GM10847 (cell line): ENCODE measurements around the gene GOLGA8B.

Source experiments
- POLR2A ChIP-seq: IDR thresholded peaks from 2 replicates; pipeline ENCODE4 v1.6.1; 2011; ENCODE audit not compliant: insufficient read length; ENCODE audit errors: extremely low read depth

The GOLGA8B gene, protein sequence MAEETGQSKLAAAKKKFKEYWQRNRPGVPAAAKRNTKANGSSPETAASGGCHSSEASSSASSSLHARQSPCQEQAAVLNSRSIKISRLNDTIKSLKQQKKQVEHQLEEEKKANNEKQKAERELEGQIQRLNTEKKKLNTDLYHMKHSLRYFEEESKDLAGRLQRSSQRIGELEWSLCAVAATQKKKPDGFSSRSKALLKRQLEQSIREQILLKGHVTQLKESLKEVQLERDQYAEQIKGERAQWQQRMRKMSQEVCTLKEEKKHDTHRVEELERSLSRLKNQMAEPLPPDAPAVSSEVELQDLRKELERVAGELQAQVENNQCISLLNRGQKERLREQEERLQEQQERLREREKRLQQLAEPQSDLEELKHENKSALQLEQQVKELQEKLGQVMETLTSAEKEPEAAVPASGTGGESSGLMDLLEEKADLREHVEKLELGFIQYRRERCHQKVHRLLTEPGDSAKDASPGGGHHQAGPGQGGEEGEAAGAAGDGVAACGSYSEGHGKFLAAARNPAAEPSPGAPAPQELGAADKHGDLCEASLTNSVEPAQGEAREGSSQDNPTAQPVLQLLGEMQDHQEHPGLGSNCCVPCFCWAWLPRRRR

DNA sequence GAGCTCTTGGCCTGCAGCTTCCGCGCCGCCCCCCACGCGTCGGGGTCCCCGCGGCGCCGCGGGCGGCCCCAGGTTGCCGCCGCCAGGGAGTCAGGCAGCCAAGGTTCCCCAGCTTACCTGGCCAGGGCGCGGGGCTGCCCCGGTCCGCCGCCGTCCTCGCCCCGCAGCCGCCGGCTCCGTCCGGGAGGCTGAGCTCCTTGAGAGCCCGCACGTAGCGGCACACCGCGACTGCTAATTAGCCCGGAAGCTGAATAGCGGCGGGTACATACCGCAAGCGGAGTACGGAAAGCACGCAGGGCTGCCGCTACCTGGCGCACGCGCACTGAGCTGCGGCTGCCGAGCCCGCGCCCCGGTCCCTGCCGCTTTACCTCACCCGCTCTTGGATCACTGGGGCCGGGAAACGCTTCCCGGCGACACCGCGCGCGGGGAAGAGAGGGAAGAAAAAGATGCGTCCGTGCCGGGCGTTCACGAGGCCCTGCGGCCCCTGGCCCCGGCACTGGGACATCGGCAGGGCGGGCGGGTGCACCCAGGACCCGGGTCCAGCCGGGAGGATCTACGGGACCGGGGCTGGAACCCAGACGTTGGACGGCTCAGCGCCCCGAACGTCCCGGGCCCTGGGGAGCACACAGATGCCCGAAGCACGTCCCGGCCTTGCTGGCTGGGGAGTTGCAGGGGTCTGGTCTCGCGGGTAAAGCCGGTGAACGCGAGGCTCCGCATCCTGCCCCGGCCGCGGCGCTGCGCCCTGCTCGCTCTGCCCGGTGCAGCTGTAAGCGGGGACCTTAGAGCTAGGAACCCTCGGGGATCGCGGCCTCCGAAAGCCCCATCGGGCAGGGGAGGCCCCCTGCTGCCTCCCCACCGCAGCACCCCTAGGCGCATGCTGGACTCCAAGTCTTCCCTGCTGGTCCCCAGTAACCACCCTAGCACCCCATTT is at the start of gene GOLGA8B:
Gene GOLGA8B, minus strand, starts transcription at position 253 of the 931 bp plus-strand sequence. CDS start 47,739 bp downstream, outside the sequence.
- peak; percentile 38 for TF ChIP-seq POLR2A

DNA sequence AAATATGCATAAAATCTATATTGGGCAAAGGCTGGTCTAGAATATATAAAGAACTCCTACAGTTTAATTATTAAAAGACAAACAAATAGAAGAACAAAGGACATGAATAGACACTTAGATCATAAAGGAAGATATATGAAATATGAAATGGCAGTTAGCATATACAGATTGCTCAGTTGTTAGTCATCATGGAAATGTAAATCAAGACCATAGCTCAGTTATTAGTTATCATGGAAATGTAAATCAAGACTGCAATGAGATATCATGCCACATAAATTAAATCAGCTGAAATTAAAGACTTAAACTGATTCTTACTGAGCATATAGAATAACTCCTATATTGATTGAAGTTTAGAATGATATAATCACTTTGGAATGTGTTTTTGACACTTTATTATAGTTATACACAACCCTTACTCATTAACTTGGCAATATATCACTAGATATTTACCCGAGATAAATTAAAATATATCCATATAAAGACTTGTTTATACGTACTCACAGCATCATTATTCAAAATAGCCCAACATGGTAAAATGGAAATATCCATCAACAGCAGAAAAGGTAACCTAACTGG is 45.2 kb upstream of the GOLGA8B start:
- TF ChIP-seq POLR2A, result no peak

DNA sequence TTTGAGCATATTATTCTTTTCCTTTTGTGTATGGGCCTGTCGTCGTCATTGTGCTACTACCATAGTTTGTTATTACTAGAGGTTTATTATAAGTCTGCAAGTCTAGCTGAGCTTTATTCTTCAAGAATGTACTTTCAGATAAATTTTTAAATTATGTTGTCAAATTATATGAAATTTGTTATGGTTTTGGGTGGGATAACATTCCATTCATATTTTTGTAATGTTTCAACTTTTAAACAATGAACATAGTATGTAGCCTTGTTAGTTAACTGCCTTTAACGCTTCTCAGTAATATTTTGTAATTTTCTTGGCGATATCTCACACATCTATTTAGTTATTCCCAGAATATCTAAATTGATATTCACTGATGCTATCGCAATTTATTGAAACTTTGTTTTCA is 41.6 kb upstream of the GOLGA8B start:
- TF ChIP-seq POLR2A, result no peak

DNA sequence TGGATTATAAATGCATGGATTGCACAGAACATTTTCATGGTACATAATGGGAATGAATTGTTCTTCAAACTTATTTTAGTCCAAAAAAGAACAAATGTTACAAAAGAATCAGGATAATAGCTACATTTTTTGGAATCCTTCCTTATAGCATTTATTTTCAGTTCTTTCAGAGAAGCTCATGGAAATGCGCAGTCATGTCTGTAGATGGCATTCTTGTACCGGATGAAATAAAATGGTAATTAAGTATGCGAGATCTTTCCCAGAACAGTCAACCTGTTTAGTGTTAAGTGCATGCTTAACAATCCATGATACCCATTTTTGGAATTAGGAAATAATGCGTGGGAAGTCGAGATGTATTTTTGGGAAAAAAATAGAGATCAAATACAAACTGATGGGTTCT is 38.2 kb upstream of the GOLGA8B start:
- no peak for TF ChIP-seq POLR2A

DNA sequence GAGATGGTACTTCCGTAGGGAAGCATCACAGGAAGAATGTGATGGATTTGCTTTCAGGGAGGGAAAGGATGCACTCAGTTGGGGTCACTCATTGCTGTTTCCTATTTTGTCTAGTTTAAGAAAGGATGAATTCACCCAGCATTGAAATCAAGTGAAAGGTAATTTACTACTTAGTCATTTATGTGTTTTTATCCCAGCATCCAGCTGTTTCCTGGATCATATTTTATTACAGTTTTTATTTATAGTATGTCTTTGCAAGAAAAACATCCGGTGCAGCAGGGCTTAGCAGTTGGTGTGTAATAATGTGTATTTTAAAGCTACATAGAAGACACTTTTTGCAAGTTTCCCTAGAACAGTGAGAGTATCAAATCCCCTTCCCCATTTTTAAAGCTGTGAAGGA is 37.4 kb upstream of the GOLGA8B start:
- TF ChIP-seq POLR2A, result no peak

DNA sequence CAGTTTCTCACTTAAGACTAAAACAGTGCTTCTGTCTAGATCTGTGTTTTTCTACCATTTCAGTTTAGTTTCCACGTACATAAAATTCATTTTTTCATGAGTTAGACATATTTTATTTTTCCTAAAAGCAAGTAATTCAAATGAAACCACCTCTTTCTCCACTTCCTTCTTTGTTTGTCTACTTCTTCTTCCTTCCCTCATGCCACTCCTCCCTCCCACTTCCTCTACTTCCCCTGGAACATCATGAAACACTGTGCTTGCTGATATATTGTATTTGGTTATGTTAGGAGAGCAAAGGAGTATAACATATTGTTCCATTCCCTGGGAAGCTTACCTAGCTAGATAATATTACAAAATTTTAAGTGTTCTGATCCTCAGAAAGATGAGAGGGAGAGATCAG is 36.7 kb upstream of the GOLGA8B start:
- no peak for TF ChIP-seq POLR2A

DNA sequence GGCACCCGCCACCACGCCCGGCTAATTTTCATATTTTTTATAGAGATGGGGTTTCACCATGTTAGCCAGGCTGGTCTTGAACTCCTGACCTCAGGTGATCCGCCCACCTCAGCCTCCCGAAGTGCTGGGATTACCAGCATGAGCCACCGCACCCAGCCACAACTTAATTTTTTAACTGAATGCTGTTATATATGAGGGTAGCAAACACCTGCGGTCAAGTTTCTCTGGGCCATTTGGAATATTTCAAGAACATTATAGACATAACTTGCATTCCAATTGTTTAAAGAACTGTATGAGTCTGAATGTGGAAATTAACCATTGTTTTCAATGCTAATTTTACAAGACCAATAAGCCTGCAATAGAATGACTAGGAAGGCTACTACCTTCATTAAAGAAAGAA is 35.7 kb upstream of the GOLGA8B start:
- TF ChIP-seq POLR2A, result no peak

DNA sequence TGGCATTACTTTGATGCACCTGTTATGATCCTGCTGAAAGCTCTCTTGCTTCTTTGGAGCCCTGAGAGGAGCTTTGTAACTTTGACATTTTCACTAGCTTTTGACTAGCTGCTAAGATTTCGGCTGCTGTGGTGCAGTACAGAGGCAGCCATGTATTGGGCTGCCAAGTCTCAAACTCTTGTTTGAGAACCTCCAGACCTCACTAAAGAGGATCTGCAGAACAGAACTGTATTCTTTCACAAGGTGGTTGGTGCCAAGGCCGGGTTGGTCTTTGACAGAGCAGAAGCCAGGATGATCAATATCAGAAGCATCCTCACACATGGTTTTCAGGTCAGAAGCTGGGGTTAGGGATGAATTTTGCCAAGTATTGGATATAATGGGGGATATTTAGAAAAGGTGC is 34.6 kb upstream of the GOLGA8B start:
- no peak for TF ChIP-seq POLR2A

DNA sequence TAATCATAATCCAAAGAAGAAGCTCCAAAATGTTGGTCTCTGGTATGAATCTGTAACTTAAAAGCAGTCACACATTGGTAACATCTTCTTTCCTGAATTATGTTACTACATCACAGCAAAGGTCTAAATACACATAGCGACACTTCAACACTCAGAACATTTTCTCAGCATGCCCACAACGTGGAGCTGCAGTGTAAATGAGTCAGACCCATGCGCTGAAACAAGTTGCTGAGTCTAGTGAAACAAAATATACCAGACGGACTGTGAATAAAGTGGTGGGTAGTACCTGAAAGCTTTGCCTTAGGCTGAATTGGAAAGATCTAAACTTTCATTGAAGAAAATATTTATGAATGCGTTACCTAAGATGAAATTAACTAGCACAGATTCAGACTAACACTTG is 33.2 kb upstream of the GOLGA8B start:
- no peak for TF ChIP-seq POLR2A

DNA sequence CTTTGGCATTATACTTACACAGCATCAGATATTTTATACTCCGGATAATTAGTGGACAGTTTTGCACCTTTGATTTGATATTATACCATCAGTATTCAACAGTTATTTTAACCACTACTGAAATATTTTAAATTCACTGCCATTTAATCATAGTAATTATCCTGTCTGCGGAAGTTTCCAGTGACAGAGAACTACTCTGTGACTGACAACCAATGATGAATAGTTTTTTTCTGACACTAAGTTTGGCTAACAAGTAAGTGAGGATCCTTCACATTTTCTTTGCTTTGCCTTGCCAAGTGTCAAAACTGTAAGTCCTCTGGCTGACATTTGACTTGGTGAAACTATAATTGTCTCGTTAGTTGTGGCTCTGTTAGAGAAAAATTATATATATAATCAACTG is 30.5 kb upstream of the GOLGA8B start:
- TF ChIP-seq POLR2A, result no peak

DNA sequence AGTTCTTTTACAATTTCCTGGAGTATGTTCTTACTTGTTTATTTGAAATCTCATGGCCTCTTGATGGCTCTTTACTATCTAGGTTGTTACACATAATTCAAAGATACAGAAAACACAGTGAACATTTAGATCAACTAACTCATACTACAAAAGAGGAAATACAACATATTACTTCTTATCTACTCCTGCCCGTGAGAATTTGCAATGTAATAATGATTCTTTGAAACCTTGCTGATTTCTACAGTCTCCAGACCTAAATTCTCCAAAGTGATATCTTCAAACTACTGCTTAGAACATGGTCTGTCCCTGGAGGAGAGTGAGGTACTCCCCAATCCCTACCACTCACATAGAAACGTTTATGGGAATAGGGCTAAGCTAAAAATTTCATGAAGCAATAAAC is 29.9 kb upstream of the GOLGA8B start:
- TF ChIP-seq POLR2A, result no peak

DNA sequence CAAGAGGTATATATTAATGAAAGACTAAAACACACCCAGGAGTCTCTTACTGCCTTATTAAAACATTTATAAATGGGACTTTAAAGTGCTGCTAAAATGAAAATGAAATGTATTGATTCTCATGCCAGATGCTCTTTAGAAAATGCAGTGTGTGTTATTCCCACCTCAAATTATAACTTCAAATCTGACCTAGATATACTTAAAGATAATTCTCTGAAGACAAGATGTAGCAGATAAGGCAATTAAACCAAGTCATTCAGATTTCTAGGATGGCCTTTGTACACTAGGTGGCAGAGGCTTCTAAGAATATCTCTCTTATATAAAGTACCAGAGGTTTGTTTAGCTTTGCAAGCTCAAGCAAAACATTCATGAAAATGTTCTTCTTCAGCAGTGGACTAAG is 26.9 kb upstream of the GOLGA8B start:
- no peak for TF ChIP-seq POLR2A

DNA sequence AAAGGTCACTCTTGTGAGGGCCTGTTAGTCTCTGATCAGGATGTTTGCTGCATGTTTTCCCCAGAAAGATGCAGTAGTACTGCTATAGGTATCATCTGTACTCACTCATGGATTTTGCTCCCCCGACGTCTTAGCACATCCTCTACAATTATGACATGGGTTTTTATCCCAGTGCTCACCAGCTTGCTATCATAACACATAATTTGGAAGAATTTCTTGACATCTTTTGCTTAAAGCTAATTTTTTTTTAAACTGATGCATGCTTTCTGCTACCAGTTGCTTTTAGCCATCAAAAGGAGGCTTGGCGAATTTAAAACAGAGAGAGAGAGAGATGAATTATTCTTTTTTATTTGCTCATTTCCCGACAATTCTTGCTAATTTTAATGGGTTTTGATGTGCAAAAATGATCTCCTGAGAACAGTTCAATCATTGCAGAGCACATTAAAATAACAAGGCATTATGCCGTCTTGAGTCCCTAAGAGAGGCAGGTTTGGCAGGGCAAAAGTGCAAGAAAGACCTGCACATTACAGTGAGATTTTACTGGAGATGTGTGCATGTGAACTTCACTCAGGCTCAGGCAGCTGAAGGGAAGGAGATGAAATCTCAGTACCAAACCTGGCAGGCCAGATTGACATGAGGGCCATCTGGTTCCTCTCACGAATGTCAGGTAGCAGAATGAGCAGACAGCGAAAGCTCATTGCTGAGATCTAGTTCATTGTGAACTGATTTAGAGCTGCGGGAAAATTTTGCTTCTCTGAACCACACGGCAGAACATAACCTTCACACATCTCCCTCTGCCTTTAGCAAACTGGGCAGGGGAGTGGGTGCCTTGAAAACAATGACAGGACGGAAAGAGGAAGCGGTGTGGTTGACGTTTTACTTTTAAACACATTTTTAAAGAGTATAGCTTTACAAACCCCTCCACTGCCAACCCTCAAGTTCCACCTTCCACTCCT is 25.9 kb upstream of the GOLGA8B start:
- TF ChIP-seq POLR2A, result no peak

DNA sequence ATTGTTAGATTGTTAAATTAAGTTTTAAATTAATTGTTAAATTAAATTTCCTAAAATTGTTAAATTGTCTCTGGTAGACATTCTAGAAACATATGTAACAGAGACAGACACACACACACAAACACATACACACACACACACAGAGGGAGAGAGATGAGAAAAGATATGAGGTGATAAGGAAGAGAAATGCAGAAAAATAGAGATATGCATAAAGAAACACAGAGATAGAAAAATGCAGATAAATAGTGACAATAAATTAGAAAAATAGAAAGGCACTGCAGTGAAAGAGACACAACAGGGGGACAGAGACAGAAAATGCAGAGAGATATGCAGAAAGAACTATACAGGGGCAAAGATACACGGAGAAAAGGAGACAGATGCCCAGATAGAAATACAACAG is 25.1 kb upstream of the GOLGA8B start:
- TF ChIP-seq POLR2A, result no peak
